Activated CD8-positive, alpha-beta memory T cell treated with anti-CD3 and anti-CD28 coated beads, Interleukin-2, amount 50 U/mL, for 24 hours (primary cell): ENCODE measurements around the gene SIK2.
"Not testable (repeated sequence)": the region's sequence is repeated elsewhere in the genome, so short reads cannot be mapped to it uniquely, and the experiment has no call there.

Source experiments
- DNase-seq: peaks from one replicate; pipeline ENCODE4 v3.0.0-alpha.2; 2020; ENCODE audit errors: extremely low read depth

The SIK2 gene

GRCh38 chr11:111698852-111699559 is 96.8 kb downstream of the SIK2 start:
- no peak for DNase-seq

DNA sequence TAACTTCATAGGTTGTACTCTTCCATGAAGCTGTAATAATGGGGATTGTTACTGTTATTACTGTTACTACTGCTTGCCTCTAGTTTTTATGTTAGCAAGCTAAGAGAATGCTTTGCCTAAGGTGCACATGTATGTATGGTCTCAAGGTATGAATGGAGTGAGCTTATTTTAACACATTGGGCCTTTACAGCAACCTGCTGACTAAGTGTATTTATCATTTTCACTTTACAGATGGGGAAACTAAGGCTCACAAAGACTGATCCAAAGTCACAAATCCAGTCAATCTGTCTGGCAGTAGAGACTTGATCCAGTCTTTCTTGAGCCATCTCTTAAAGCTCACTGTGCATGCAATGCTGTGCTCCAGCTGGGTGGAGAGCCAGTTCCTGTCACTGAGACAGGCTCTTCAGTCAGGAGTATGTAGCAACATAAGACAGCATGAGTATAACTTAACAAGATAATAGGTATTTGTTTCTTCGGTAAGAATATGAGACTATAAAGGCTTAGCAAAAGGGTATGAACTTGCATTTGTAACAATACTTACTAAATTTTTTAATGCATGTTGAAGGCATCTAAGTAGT is 97.4 kb downstream of the SIK2 start:
- no peak for DNase-seq

- DNase-seq = no peak
These were observed 97.9 kb downstream of the SIK2 start for GRCh38 chr11:111700162-111700561.

- no peak for DNase-seq
These were observed 100.4 kb downstream of the SIK2 start for GRCh38 chr11:111702623-111703022.

DNA sequence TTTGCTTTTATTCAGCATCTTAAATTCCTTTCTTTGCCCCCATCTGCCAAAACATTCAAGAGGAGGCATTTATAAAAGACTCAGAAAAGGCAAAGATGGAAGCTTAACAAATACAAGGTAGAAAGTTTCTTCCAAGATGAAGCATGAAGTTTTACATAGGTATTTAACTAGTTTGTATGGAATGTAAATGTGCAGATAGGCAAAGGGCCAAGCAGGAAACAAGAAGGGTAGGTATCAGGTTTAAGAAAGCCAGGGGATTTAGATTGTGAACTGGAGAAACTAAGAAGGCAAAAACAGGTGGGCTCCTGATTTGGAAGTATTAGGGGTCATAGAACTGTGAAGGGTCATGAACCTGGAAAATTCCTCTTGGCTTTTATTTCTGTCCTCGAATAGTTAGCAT is 101.3 kb downstream of the SIK2 start:
- no peak for DNase-seq

GRCh38 chr11:111707039-111707690 is 104.9 kb downstream of the SIK2 start:
- no peak for DNase-seq

- no peak for DNase-seq
These were observed 105.4 kb downstream of the SIK2 start for GRCh38 chr11:111707691-111708067.

DNA sequence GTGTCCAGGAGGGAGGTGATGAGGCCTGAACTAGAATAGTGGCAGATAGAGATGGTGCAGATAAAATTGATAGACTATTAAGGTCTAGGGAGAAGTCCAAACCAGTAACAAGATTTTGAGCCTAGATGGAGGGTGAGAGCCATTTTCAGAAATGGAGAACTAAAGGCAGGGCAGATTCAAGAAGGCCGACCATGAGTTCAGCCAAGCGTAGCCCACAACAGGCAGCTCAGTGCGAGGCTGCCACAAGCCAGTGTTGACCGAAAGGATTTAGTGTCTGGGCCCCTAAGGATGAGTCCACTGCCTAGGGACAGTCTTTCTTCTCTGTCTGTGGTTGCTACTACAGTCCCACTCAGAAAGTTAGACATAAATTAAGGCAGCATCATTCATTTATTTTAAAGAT is 112.3 kb downstream of the SIK2 start:
- no peak for DNase-seq

GRCh38 chr11:111715142-111715816 is 113.0 kb downstream of the SIK2 start:
- no peak for DNase-seq

DNA sequence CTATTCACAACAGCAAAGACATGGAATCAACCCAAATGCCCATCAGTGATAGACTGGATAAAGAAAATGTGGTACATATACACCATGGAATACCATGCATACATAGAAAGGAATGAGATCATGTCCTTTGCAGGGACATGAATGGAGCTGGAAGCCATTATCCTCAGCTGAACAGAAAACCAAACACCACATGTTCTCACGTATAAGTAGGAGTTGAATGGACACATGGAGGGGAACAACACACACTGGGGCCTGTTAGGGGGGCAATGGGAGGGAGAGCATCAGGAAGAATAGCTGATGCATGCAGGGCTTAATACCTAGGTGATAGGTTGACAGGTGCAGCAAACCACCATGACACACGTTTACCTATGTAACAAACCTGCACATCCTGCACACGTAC is 115.4 kb downstream of the SIK2 start:
- not testable (repeated sequence) for DNase-seq

GRCh38 chr11:111718436-111718835 is 116.2 kb downstream of the SIK2 start:
- no peak for DNase-seq

DNA sequence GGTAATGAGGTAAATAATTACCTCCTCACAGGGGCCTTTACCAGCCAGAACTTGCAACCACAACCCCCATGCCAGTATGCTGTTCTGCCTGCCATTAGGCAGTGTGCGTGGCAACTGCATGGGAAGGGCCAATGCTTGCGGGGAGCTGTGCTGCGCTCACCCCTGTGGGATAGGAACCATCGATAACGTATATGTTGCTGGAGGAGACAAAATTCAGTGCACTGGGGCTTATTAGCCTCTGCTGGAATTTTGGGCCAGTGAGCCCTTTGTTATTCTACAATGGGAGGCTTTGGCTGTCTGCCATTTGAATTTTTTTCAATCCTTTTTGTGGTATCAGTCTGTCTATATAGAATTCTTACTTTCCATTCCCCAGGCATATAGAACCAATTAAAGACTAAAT is 116.6 kb downstream of the SIK2 start:
- DNase-seq = no peak

- DNase-seq = no peak
These were observed 117.1 kb downstream of the SIK2 start for GRCh38 chr11:111719379-111719778.

DNA sequence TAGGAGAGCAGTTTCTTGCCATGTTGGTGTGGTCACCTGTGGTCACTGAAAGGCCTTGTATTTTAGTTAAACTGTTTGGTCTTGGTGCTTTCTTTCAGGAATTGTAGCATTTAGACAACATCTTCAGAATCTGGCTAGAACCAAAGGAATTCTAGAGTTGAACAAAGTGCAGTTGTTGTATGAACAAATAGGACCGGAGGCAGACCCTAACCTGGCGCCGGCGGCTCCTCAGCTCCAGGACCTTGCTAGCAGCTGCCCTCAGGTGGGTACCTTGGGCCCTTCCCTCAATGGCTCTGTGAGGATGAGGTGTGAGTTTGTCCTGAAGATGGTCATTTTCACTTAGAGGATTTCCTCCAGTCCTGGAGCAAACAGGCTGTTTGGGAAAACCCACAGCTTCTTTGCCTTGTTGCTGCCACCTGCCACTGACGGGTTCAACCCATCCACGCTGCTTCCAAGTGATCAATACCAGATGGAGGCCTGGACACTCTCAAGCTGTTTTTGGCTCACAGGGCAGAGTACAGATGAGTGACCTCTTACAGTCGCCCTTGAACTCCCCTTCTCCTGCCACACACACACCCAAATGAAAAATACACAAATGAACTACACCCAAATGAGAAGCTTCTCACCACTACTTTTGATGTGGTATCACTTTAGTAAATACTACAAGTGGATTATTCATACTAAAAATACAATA is 118.7 kb downstream of the SIK2 start:
- no peak for DNase-seq

DNA sequence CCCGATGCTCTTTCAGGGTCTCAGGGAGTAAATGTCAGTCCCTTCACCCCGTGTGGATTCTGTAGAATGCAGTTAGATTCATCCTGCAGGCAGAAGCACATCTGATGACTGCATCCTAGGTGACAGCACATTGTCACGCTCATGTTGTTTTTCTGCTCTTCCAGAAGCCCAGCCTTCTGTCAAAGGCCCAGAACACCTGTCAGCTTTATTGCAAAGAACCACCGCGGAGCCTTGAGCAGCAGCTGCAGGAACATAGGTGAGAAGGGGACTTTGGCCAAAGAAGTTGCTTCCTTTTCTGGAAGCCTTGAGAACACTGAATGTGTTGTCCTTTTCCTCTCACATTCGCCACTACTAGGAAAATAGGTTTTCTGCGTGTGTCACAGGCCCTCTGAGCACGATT is 120.3 kb downstream of the SIK2 start:
- no peak for DNase-seq

GRCh38 chr11:111723595-111723994 is 121.3 kb downstream of the SIK2 start:
- DNase-seq = no peak

GRCh38 chr11:111724615-111725129 is 122.4 kb downstream of the SIK2 start:
- no peak for DNase-seq

GRCh38 chr11:111725621-111726020 is 123.4 kb downstream of the SIK2 start:
- DNase-seq = no peak

GRCh38 chr11:111726301-111726713 is 124.1 kb downstream of the SIK2 start:
- DNase-seq = no peak

- DNase-seq = no peak
These were observed 125.2 kb downstream of the SIK2 start for GRCh38 chr11:111727431-111727830.

DNA sequence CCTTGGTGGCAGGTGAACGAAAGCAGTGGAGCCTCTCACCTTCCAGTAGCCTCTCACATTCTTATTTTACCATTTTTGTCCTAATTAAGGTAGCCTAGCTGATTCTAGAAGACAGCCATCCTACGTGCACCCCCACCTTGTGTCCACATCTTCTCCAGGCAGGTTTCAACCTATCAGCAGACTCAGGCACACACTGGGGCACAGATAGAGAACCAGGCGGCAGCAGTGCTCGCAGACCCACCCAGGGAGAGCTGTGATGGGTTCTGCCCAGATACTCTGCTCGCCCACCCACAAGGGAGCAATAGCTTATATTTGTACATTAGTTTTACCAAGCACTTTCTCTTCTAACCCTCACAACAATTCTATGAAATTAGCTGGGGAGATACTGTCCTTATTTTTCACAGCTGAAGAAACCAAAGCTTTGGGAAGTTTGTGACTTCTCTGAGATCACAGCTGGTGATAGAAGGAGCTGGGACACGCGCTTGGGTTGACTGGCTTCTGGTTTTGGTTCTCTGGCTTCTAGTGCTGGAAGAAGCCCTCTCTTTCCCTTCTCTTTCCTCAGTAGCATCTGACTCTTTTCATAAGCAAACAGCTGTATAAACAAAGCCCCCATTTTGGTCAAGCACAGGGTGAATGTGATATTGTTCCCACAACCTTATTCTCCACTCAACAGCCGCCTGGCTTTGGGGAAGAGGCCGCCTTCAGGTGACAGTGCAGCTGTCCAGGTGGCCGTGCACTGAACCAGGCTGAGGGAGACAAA is 127.0 kb downstream of the SIK2 start:
- DNase-seq = no peak
